Endothelial cell of umbilical vein (primary cell): ENCODE data around the gene MAF. TPM values are rescaled to one million over a fixed set of nuclear protein-coding genes. Genes with fewer than 3 reads are reported as not detected.
A peak's percentile ranks its signal among the peaks of the same experiment; 100 is the strongest.

Source experiments
- BruUV-seq: library from RNA; stranded (reverse); fragments of 400-500 nt; replicated peaks from 2 replicates; lab custom pipeline; 2021; lab: Mats Ljungman, UMichigan
- CTCF ChIA-PET: fragments of 300-600, 350-600 bp; sonication (Branson Sonifier 250); formaldehyde crosslinking; loops from one replicate; lab custom pipeline; 2021; ENCODE audit warnings: antibody characterized with exemption, inconsistent platforms; lab: Charles Lee
- POLR2A ChIA-PET: fragments of 300-600, 350-600 bp; sonication (Branson Sonifier 250); formaldehyde crosslinking; loops from one replicate; lab custom pipeline; 2021; ENCODE audit warnings: antibody characterized with exemption, inconsistent platforms; lab: Charles Lee
- DNase-seq: peaks from one replicate; pipeline ENCODE4 v3.0.0-alpha.2; 2011; ENCODE audit warnings: low read depth, low spot score
- FAIRE-seq: peaks from 2 replicates; lab custom pipeline; 2011; peaks lifted over from hg19 to GRCh38; lab: Jason Lieb, UNC
- H2AFZ ChIP-seq: 2 replicates; pipeline ENCODE4 v1.6.0; 2012; ENCODE audit warnings: low read depth, low read length, control low read depth, inconsistent platforms
- H3K27ac ChIP-seq: 2 replicates; pipeline ENCODE4 v1.5.1; 2011; ENCODE audit warnings: low read depth, mild to moderate bottlenecking, control low read depth, low read length, moderate library complexity; ENCODE audit not compliant: insufficient read depth
- H3K27me3 ChIP-seq, 2 experiments: 2 replicates each; pipeline versions ENCODE4 v1.6.0 to v1.6.1; 2011; ENCODE audit warnings: low read length in 2 of 2, mixed read lengths in 1 of 2; ENCODE audit not compliant: control insufficient read depth in 2 of 2, insufficient read depth in 2 of 2
- H3K36me3 ChIP-seq, 2 experiments: 2 replicates in 1 of 2; 3 replicates in 1 of 2; pipeline ENCODE4 v1.5.1; 2011; ENCODE audit warnings: low read length in 2 of 2, mild to moderate bottlenecking in 1 of 2, moderate library complexity in 1 of 2; ENCODE audit not compliant: control insufficient read depth in 2 of 2, insufficient read depth in 2 of 2; ENCODE audit errors: extremely low read depth in 1 of 2
- H3K4me1 ChIP-seq: 3 replicates; pipeline ENCODE4 v1.5.1; 2011; ENCODE audit warnings: mild to moderate bottlenecking, low read length; ENCODE audit not compliant: control insufficient read depth, insufficient read depth; ENCODE audit errors: extremely low read depth
- H3K4me2 ChIP-seq: 2 replicates; pipeline ENCODE4 v1.6.1; 2011; ENCODE audit warnings: low read length, control low read depth, mixed read lengths; ENCODE audit not compliant: insufficient read depth
- H3K4me3 ChIP-seq, 3 experiments: fragments of 200-600 bp in 1 of 3; sonication (generic), shearing (Covaris generic) in 1 of 3; replicated peaks in 1 of 3; 2 replicates each; pipeline ENCODE4 v1.5.1; 2011 to 2016; ENCODE audit warnings: control low read depth in 3 of 3, low read length in 3 of 3, mild to moderate bottlenecking in 2 of 3, inconsistent platforms in 1 of 3, low read depth in 1 of 3, moderate library complexity in 1 of 3; ENCODE audit not compliant: insufficient read depth in 1 of 3
- H3K79me2 ChIP-seq: 2 replicates; pipeline ENCODE4 v1.6.0; 2012; ENCODE audit warnings: low read length, inconsistent platforms; ENCODE audit not compliant: control insufficient read depth, insufficient read depth
- H3K9ac ChIP-seq: replicated peaks from 2 replicates; pipeline ENCODE3; 2011; ENCODE audit warnings: low read length, control low read depth; ENCODE audit not compliant: insufficient read depth; ENCODE audit errors: extremely low read depth
- H3K9me1 ChIP-seq: replicated peaks from 3 replicates; pipeline ENCODE4 v1.6.0; 2011; ENCODE audit warnings: mild to moderate bottlenecking, low read length; ENCODE audit not compliant: control insufficient read depth, insufficient read depth; ENCODE audit errors: extremely low read depth
- H3K9me3 ChIP-seq: replicated peaks from 2 replicates; pipeline ENCODE4 v1.5.1; 2012; ENCODE audit warnings: low read length, inconsistent platforms; ENCODE audit not compliant: control insufficient read depth, insufficient read depth
- H4K20me1 ChIP-seq: replicated peaks from 2 replicates; pipeline ENCODE3; 2011; ENCODE audit warnings: mild to moderate bottlenecking, low read length; ENCODE audit not compliant: control insufficient read depth, insufficient read depth; ENCODE audit errors: extremely low read depth
- FOS ChIP-seq: IDR thresholded peaks from 2 replicates; pipeline ENCODE4 v1.6.1; 2011; ENCODE audit warnings: mild to moderate bottlenecking, low read length, moderate library complexity, borderline replicate concordance; ENCODE audit not compliant: insufficient read depth
- dilution Hi-C: fragments of 300-500 bp; cut with MboI; formaldehyde crosslinking; loops from one replicate; pipeline ENCODE4 v1.15.0; 2019; ENCODE audit warnings: low sequenced_read_pairs; ENCODE audit not compliant: extremely low pct_ligation_motif_present
- intact Hi-C: fragments of 100-400 bp; cut with micrococcal nuclease; formaldehyde crosslinking; loops from one replicate; pipeline ENCODE4 v1.10.0; 2022
- polyA plus RNA-seq, 4 experiments: library from polyadenylated mRNA; depleted of rRNA in 3 of 4; stranded (reverse) in 3 of 4; unstranded in 1 of 4; fragments of >200 nt; gene quantifications; 2 replicates each; pipeline versions ENCODE4 v1.2.1 to v1.2.3, GENCODE V29; 2011 to 2012; ENCODE audit warnings: missing spikeins in 1 of 4
- total RNA-seq: library from RNA; stranded (reverse); gene quantifications from 2 replicates; pipeline ENCODE4 v1.2.3, GENCODE V29; 2021
- TF ChIP-seq, protein P1 (sequence below), 2 donors: IDR thresholded peaks; 1 replicate in 1 of 2; 2 replicates in 1 of 2; pipeline ENCODE4 v1.5.1; 2011; ENCODE audit warnings: low read length in 2 of 2, mild to moderate bottlenecking in 2 of 2, moderate library complexity in 2 of 2, control low read depth in 1 of 2, inconsistent platforms in 1 of 2, low read depth in 1 of 2; ENCODE audit not compliant: insufficient read depth in 1 of 2; ENCODE audit errors: extremely low read depth in 1 of 2

The MAF gene
- total and polyA plus RNA-seq, 2 donors (not counting 3 experiments of a cell fraction or from before 2014, with no cell fraction given), result 0.04 to 0.33 TPM

DNA sequence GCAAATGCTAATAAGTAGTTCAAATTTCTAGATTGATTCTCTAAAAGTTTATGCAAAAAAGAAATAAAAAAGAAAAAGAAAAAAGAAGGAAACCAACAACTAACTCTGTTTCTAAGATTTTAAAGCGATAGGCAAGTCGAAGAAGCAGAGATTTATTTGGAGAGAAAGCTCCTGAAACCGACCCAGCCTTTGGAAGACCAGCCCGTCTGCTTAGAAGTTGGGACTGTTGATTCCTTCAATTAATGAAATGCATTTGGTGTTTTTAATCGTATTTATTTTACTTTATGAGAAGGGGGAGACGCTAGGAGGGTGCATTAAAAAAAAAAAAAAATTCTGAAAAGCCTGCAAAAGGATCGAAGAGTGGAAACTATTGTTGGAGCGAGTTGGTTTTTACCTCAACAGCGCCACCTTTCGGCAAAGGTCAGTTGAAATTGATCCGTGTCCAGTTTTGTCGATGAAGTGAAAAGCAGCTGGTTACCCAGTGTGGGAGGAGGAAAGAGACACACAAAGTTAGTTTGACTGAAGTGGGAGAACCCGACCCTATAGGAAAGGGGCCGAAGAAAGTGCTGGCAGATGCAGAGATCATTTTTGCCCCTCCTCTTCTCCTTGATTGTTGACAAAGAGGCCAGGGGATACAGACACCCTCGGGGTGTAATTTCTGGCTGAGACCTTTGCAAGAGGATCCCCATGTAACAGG is 1.5 kb upstream of the MAF start:
- no peaks in the 10 kb centered on the region for H3K79me2 ChIP-seq
- peaks cover 22 to 33% of the 10 kb centered on the region in 2 experiments for H3K27me3 ChIP-seq
- no peaks in the 10 kb centered on the region for H3K36me3 ChIP-seq
- dilution Hi-C loops, result no loop called here
- no peak overlapping the region for H3K9ac ChIP-seq
- TF ChIP-seq FOS, result no peak
- TF ChIP-seq, protein P1, sequence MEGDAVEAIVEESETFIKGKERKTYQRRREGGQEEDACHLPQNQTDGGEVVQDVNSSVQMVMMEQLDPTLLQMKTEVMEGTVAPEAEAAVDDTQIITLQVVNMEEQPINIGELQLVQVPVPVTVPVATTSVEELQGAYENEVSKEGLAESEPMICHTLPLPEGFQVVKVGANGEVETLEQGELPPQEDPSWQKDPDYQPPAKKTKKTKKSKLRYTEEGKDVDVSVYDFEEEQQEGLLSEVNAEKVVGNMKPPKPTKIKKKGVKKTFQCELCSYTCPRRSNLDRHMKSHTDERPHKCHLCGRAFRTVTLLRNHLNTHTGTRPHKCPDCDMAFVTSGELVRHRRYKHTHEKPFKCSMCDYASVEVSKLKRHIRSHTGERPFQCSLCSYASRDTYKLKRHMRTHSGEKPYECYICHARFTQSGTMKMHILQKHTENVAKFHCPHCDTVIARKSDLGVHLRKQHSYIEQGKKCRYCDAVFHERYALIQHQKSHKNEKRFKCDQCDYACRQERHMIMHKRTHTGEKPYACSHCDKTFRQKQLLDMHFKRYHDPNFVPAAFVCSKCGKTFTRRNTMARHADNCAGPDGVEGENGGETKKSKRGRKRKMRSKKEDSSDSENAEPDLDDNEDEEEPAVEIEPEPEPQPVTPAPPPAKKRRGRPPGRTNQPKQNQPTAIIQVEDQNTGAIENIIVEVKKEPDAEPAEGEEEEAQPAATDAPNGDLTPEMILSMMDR (IDR thresholded peaks at IDR 0.05; ENCODE audit: extremely low read depth in 1 of 2, insufficient read depth in 1 of 2, low read depth in 1 of 2, low read length in 2 of 2), result peak; percentile 68 to 74
- H2AFZ ChIP-seq, result no peak overlapping the region
- H3K4me2 ChIP-seq, result peak overlapping the region; percentile 4
- BruUV-seq, result no TSS peak
- no peaks in the 10 kb centered on the region for H3K4me1 ChIP-seq
- ChIA-PET POLR2A (no interaction called here), CTCF (interaction anchor here (0.6 to 2.7 kb wide), 19 partner anchors 12 to 1599 kb away, joined by 3 to 22 read pairs (median 3); no protein-coding TSS in a partner anchor)
- no peak overlapping the region for H3K27ac ChIP-seq
- H4K20me1 ChIP-seq, result no peaks in the 10 kb centered on the region
- FAIRE-seq, result peak; percentile 90
- DNase-seq, result peak; percentile 64
- intact Hi-C loops, result loop anchor here (2.0 to 5.0 kb wide), 3 partner anchors 865 to 1365 kb away; no protein-coding TSS in a partner anchor
- no peaks in the 10 kb centered on the region for H3K9me1 ChIP-seq
- H3K4me3 ChIP-seq, result no peak overlapping the region
- H3K9me3 ChIP-seq, result no peaks in the 10 kb centered on the region
